ENCODE results near the gene EXOC4. TPM values are rescaled to one million over a fixed set of nuclear protein-coding genes. Genes with fewer than 3 reads are reported as not detected.

The EXOC4 gene
- total RNA-seq, 1 experiment from 2014 or later = 75.8 TPM

GRCh38 chr7:133591704-133592340, 338.9 kb downstream of the EXOC4 start:
- Histone ChIP-seq H3K4ac (ENCODE audit: low read depth, low read length) (no peak overlapping the region), H2BK120ac (ENCODE audit: low read depth, low read length, poor library complexity, severe bottlenecking) (no peak overlapping the region), H3K23me2 (ENCODE audit: insufficient read length, low read depth, low read length, poor library complexity, severe bottlenecking) (no peaks in the 10 kb centered on the region), H4K5ac (ENCODE audit: insufficient read length, low read depth, low read length) (no peak overlapping the region), H2BK5ac (ENCODE audit: insufficient read length, low read length) (no peak overlapping the region), H3K56ac (ENCODE audit: insufficient read length, low read depth, low read length) (no peak overlapping the region), H3T11ph (ENCODE audit: low read length) (no peak overlapping the region), H2BK12ac (ENCODE audit: insufficient read length, low read depth, low read length) (no peak overlapping the region), H3K79me2 (ENCODE audit: insufficient read depth, low read length) (no peaks in the 10 kb centered on the region), H3K79me1 (ENCODE audit: insufficient read depth, low read depth, low read length, poor library complexity, severe bottlenecking) (no peaks in the 10 kb centered on the region), H2AFZ (ENCODE audit: low read length) (no peak overlapping the region), H3K27me3 (ENCODE audit: insufficient read depth, low read length) (no peaks in the 10 kb centered on the region), H2AK5ac (ENCODE audit: insufficient read length, low read length) (no peak overlapping the region), H2BK20ac (ENCODE audit: low read depth, low read length, poor library complexity, severe bottlenecking) (no peak overlapping the region), H3K9me3 (ENCODE audit: control insufficient read depth, low read depth, low read length) (no peaks in the 10 kb centered on the region), H3K4me1 (ENCODE audit: insufficient read depth, low read length) (0 out of 2 replicates have a peak, but pooled peaks cover 4% of the 10 kb centered on the region), H3K4me2 (ENCODE audit: insufficient read depth, insufficient read length, low read length) (no peak overlapping the region), H3K27ac (ENCODE audit: insufficient read length, low read depth, low read length) (no peak overlapping the region), H4K8ac (replicated peaks; ENCODE audit: insufficient read length, low read depth, low read length) (no peak overlapping the region), H4K20me1 (ENCODE audit: control insufficient read depth, insufficient read depth, insufficient read length) (no peaks in the 10 kb centered on the region), H3K18ac (ENCODE audit: insufficient read length, low read depth, low read length) (no peak overlapping the region), H3K23ac (ENCODE audit: insufficient read length, low read depth, low read length) (no peak overlapping the region), H4K91ac (ENCODE audit: insufficient read length, low read depth, low read length) (no peak overlapping the region), H2BK15ac (ENCODE audit: low read depth, low read length) (no peak overlapping the region), H3K9ac (ENCODE audit: extremely low read depth, insufficient read length, low read length) (no peak overlapping the region), H3K14ac (ENCODE audit: insufficient read depth, low read length) (no peak overlapping the region)
- Mint-ChIP-seq H3K27ac (no peak overlapping the region), H3K27me3 (ENCODE audit: low read depth) (no peaks in the 10 kb centered on the region), H3K9me3 (no peaks in the 10 kb centered on the region), H3K4me1 (peaks cover 8 to 14% of the 10 kb centered on the region in 2 experiments), H3K4me3 (no peak overlapping the region), H3K36me3 (ENCODE audit: insufficient read depth in 1 of 3, low read depth in 3 of 3) (no peaks in the 10 kb centered on the region)
- TF ChIP-seq CTCF (conservative IDR thresholded peaks at IDR 0.05) = no peak
- DNase-seq = no peak
- WGBS (ENCODE audit: extremely low coverage, insufficient read length, low lambda C conversion rate) = no CpG with 5 or more reads among the region's 4 CpGs
